Measurements from ENCODE around the gene NQO1. TPM values are rescaled to one million over a fixed set of nuclear protein-coding genes. Genes with fewer than 3 reads are reported as not detected.

NQO1 gene
- total and polyA plus RNA-seq, 9 of the 15 experiments (the other 6 are each of a cell fraction or from before 2014, with no cell fraction given) = 96.7 to 198 (median 122) TPM

DNA sequence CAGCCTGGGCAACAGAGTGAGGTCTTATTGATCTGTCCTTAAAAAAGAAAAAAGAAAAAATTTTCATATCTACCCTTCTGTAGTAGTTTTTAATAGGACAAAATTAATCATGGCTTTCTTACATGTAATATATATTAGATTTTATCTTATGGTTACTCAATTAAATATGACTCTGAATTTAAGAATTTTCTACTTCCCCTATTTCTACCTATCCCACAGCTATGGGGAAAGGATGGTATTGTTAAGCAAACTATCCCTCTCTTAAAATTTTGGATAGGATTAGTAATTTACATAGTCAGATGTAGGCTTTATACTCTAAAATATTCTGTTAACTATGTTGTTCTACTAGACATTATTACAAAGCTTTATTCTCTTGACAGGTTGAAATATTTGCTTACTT is 62.5 kb downstream of the NQO1 start:
- CTCF ChIA-PET (ENCODE audit: low intra/inter-chr PET ratio) = no interaction called here
- ATAC-seq (no peak), DNase-seq (ENCODE audit: extremely low read depth in 1 of 4, low spot score in 3 of 4) (no peak), FAIRE-seq (no peak)
- Histone ChIP-seq H3K4me2 (ENCODE audit: insufficient read depth, low read length) (no peak overlapping the region), H3K36me3 (ENCODE audit: control insufficient read depth, insufficient read depth, low read length) (peaks cover 37% of the 10 kb centered on the region), H3K4me3 (no peak overlapping the region), H3K79me2 (ENCODE audit: control insufficient read depth, insufficient read depth, low read length) (no peaks in the 10 kb centered on the region), H2AFZ (ENCODE audit: low read depth, low read length) (no peak overlapping the region), H3K27ac (ENCODE audit: extremely low read depth, low read depth, low read length) (no peak overlapping the region), H3K9me1 (ENCODE audit: control insufficient read depth, insufficient read depth, low read length) (no peaks in the 10 kb centered on the region), H3K27me3 (ENCODE audit: control insufficient read depth in 2 of 2, insufficient read depth in 2 of 2, low read length in 2 of 2) (no peaks in the 10 kb centered on the region), H4K20me1 (replicated peaks; ENCODE audit: control insufficient read depth, insufficient read depth, low read length) (no peaks in the 10 kb centered on the region), H3K9ac (ENCODE audit: insufficient read depth in 1 of 2, low read depth in 2 of 2, low read length in 2 of 2) (no peak overlapping the region), H3K4me1 (replicated peaks in 1 of 2; ENCODE audit: control insufficient read depth in 2 of 2, insufficient read depth in 2 of 2, low read length in 2 of 2) (no peaks in the 10 kb centered on the region), H3K9me3 (replicated peaks; ENCODE audit: control insufficient read depth, insufficient read depth, low read depth, low read length) (no peaks in the 10 kb centered on the region)
- intact Hi-C loops (cut with micrococcal nuclease) = no loop called here
- in situ Hi-C loops (cut with MboI) = no loop called here
- POLR2A ChIA-PET = interaction anchor here (0.7 kb wide), 1 partner anchor 12 kb away, joined by 3 read pairs; no protein-coding TSS in a partner anchor
- no peak for TF ChIP-seq SMAD3 (CRISPR knock-in tag; conservative IDR thresholded peaks at IDR 0.05)
- no peak for TF ChIP-seq ZBED1 (IDR thresholded peaks at IDR 0.05)
- TF ChIP-seq, protein P1, sequence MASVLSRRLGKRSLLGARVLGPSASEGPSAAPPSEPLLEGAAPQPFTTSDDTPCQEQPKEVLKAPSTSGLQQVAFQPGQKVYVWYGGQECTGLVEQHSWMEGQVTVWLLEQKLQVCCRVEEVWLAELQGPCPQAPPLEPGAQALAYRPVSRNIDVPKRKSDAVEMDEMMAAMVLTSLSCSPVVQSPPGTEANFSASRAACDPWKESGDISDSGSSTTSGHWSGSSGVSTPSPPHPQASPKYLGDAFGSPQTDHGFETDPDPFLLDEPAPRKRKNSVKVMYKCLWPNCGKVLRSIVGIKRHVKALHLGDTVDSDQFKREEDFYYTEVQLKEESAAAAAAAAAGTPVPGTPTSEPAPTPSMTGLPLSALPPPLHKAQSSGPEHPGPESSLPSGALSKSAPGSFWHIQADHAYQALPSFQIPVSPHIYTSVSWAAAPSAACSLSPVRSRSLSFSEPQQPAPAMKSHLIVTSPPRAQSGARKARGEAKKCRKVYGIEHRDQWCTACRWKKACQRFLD (CRISPR knock-in tag; IDR thresholded peaks at IDR 0.05) = no peak
- TF ChIP-seq NFYB (IDR thresholded peaks at IDR 0.05; ENCODE audit: extremely low read depth, insufficient read length) = no peak
- TF ChIP-seq WHSC1 (IDR thresholded peaks at IDR 0.05; ENCODE audit: low read length) = no peak
- TF ChIP-seq, protein P2, sequence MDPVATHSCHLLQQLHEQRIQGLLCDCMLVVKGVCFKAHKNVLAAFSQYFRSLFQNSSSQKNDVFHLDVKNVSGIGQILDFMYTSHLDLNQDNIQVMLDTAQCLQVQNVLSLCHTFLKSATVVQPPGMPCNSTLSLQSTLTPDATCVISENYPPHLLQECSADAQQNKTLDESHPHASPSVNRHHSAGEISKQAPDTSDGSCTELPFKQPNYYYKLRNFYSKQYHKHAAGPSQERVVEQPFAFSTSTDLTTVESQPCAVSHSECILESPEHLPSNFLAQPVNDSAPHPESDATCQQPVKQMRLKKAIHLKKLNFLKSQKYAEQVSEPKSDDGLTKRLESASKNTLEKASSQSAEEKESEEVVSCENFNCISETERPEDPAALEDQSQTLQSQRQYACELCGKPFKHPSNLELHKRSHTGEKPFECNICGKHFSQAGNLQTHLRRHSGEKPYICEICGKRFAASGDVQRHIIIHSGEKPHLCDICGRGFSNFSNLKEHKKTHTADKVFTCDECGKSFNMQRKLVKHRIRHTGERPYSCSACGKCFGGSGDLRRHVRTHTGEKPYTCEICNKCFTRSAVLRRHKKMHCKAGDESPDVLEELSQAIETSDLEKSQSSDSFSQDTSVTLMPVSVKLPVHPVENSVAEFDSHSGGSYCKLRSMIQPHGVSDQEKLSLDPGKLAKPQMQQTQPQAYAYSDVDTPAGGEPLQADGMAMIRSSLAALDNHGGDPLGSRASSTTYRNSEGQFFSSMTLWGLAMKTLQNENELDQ (CRISPR knock-in tag; IDR thresholded peaks at IDR 0.05; ENCODE audit: borderline replicate concordance) = no peak
- no peak for TF ChIP-seq ZNF384 (IDR thresholded peaks at IDR 0.05; ENCODE audit: low read depth, low read length)
- no peak for TF ChIP-seq TGIF2 (CRISPR knock-in tag; IDR thresholded peaks at IDR 0.05)
- no peak for TF ChIP-seq ZFP30 (CRISPR knock-in tag; IDR thresholded peaks at IDR 0.05; ENCODE audit: borderline replicate concordance)
- TF ChIP-seq POLR2AphosphoS2 (IDR thresholded peaks at IDR 0.05; ENCODE audit: low read length) = no peak
- TF ChIP-seq PCBP2 (IDR thresholded peaks at IDR 0.05; ENCODE audit: low read depth, low read length, poor library complexity, severe bottlenecking) = no peak
- no peak for TF ChIP-seq GABPB2 (CRISPR knock-in tag; conservative IDR thresholded peaks at IDR 0.05)
- no peak for TF ChIP-seq ZNF699 (CRISPR knock-in tag; IDR thresholded peaks at IDR 0.05; ENCODE audit: insufficient replicate concordance)
- no peak for TF ChIP-seq C11orf30 (IDR thresholded peaks at IDR 0.05; ENCODE audit: low read depth)
- no TSS peak for BruUV-seq (replicated peaks)

Measured in K562 (cell line).